Colonic mucosa (tissue), 4 donors: Measurements from ENCODE around the gene SECISBP2. TPM values are rescaled to one million over a fixed set of nuclear protein-coding genes. Genes with fewer than 3 reads are reported as not detected.
"Not testable (repeated sequence)": the region's sequence is repeated elsewhere in the genome, so short reads cannot be mapped to it uniquely, and the experiment has no call there.

Experiments used
- DNase-seq: peaks from one replicate; pipeline ENCODE4 v3.0.0-alpha.2; 2020
- H3K27ac ChIP-seq: fragments of 200-600 bp; one replicate; pipeline ENCODE4 v1.8.0; 2021
- H3K27me3 ChIP-seq: fragments of 200-600 bp; one replicate; pipeline ENCODE4 v1.8.0; 2021
- H3K36me3 ChIP-seq: fragments of 200-600 bp; one replicate; pipeline ENCODE4 v1.8.0; 2021
- H3K4me1 ChIP-seq: fragments of 200-600 bp; one replicate; pipeline ENCODE4 v1.8.0; 2021; ENCODE audit warnings: mild to moderate bottlenecking
- H3K4me3 ChIP-seq: fragments of 200-600 bp; one replicate; pipeline ENCODE4 v1.8.0; 2021
- H3K9ac ChIP-seq, 2 donors: one replicate each; pipeline ENCODE4 v1.7.0; 2013; ENCODE audit warnings: control low read depth in 2 of 2, low read depth in 2 of 2, low read length in 2 of 2
- H3K9me3 ChIP-seq: fragments of 200-600 bp; one replicate; pipeline ENCODE4 v1.8.0; 2021
- CTCF ChIP-seq: fragments of 200-600 bp; IDR thresholded peaks from one replicate; pipeline ENCODE4 v1.8.0; 2022; ENCODE audit warnings: antibody characterized with exemption, mild to moderate bottlenecking
- intact Hi-C: fragments of 100-400 bp; cut with DNase I; formaldehyde crosslinking; loops from one replicate; pipeline ENCODE4 v1.14.1; 2022
- total RNA-seq, 2 donors: library from RNA; stranded (reverse); fragmentation: NEBNext Ultra II Directional in 1 of 2; extraction: Animal tissue kit (Norgen Biotek cat#: 25700) in 1 of 2; gene quantifications; one replicate each; pipeline ENCODE4 v1.2.1, GENCODE V29; 2021
- donor health status: healthy.
- donor health status: DM: no; HTN: no; CAD: no.
- donor health status: DM: no; HTN: no; CAD: no.

Gene SECISBP2
- total RNA-seq, 2 donors from 2014 or later, result 37.6 to 42.2 TPM

GRCh38 chr9:89277454-89277853 lies 40.8 kb upstream of the SECISBP2 start:
- TF ChIP-seq CTCF, result no peak
- no peak overlapping the region for H3K27ac ChIP-seq
- intact Hi-C loops, result loop anchor here (5.0 kb wide), 1 partner anchor 100 kb away; the partner anchor contains the start of gene SHC3
- no peaks in the 10 kb centered on the region for H3K9me3 ChIP-seq
- H3K27me3 ChIP-seq, result no peaks in the 10 kb centered on the region
- H3K36me3 ChIP-seq, result no peaks in the 10 kb centered on the region
- no peak for DNase-seq
- no peak overlapping the region for H3K4me3 ChIP-seq
- H3K4me1 ChIP-seq, result no peaks in the 10 kb centered on the region
- no peak overlapping the region for H3K9ac ChIP-seq

GRCh38 chr9:89278551-89278950 lies 39.7 kb upstream of the SECISBP2 start:
- no peak for TF ChIP-seq CTCF
- H3K27ac ChIP-seq, result no peak overlapping the region
- no peak for DNase-seq
- H3K4me3 ChIP-seq, result no peak overlapping the region
- H3K27me3 ChIP-seq, result no peaks in the 10 kb centered on the region
- no peaks in the 10 kb centered on the region for H3K4me1 ChIP-seq
- H3K9me3 ChIP-seq, result no peaks in the 10 kb centered on the region
- no peaks in the 10 kb centered on the region for H3K36me3 ChIP-seq
- no peak overlapping the region for H3K9ac ChIP-seq
- intact Hi-C loops, result loop anchor here (5.0 kb wide), 1 partner anchor 101 kb away; the partner anchor contains the start of gene SHC3

GRCh38 chr9:89278997-89279739 lies 39.1 kb upstream of the SECISBP2 start:
- DNase-seq, result peak; percentile 27
- TF ChIP-seq CTCF, result peak; percentile 79
- Histone ChIP-seq H3K27me3 (no peaks in the 10 kb centered on the region), H3K9ac (no peak overlapping the region), H3K4me1 (no peaks in the 10 kb centered on the region), H3K27ac (no peak overlapping the region), H3K4me3 (no peak overlapping the region), H3K36me3 (no peaks in the 10 kb centered on the region), H3K9me3 (no peaks in the 10 kb centered on the region)
- intact Hi-C loops, result loop anchor here (5.0 kb wide), 1 partner anchor 102 kb away; the partner anchor contains the start of gene SHC3

GRCh38 chr9:89281106-89281505 lies 37.2 kb upstream of the SECISBP2 start:
- DNase-seq, result no peak
- intact Hi-C loops, result no loop called here
- Histone ChIP-seq H3K9me3 (no peaks in the 10 kb centered on the region), H3K9ac (no peak overlapping the region), H3K27ac (no peak overlapping the region), H3K27me3 (no peaks in the 10 kb centered on the region), H3K4me3 (no peak overlapping the region), H3K4me1 (no peaks in the 10 kb centered on the region), H3K36me3 (no peaks in the 10 kb centered on the region)
- TF ChIP-seq CTCF, result no peak

GRCh38 chr9:89282248-89282968 lies 35.9 kb upstream of the SECISBP2 start:
- H3K4me1 ChIP-seq, H3K9me3 ChIP-seq, intact Hi-C loops, H3K9ac ChIP-seq, H3K36me3 ChIP-seq, H3K27me3 ChIP-seq, H3K27ac ChIP-seq: not testable (repeated sequence)
- peak; percentile 36 for DNase-seq
- H3K4me3 ChIP-seq, result peak overlapping the region; percentile 34

GRCh38 chr9:89284076-89284475 lies 34.2 kb upstream of the SECISBP2 start:
- H3K36me3 ChIP-seq, result no peaks in the 10 kb centered on the region
- no peak overlapping the region for H3K9ac ChIP-seq
- no peaks in the 10 kb centered on the region for H3K9me3 ChIP-seq
- no peak overlapping the region for H3K27ac ChIP-seq
- no peaks in the 10 kb centered on the region for H3K4me1 ChIP-seq
- TF ChIP-seq CTCF, result no peak
- intact Hi-C loops, result no loop called here
- H3K27me3 ChIP-seq, result no peaks in the 10 kb centered on the region
- DNase-seq, result no peak
- H3K4me3 ChIP-seq, result no peak overlapping the region
